Thyroid gland (tissue), 4 donors: ENCODE data around the gene CLCN3.

Experiments
- POLR2A ChIP-seq, 2 donors: fragments of 450-650 bp; IDR thresholded peaks; one replicate each; pipeline ENCODE4 v1.6.1; 2017; ENCODE audit warnings: antibody characterized with exemption in 2 of 2, mild to moderate bottlenecking in 2 of 2, moderate library complexity in 1 of 2
- TF ChIP-seq, protein P1 (sequence below), 6 experiments: fragments of 200-600 bp in 3 of 6; fragments of 450-650 bp in 3 of 6; sonication (generic) in 3 of 6; IDR thresholded peaks; one replicate each; pipeline ENCODE4 v1.5.1; 2016 to 2019; ENCODE audit warnings: antibody characterized with exemption in 6 of 6, mild to moderate bottlenecking in 2 of 6, inconsistent platforms in 1 of 6, moderate library complexity in 1 of 6

DNA sequence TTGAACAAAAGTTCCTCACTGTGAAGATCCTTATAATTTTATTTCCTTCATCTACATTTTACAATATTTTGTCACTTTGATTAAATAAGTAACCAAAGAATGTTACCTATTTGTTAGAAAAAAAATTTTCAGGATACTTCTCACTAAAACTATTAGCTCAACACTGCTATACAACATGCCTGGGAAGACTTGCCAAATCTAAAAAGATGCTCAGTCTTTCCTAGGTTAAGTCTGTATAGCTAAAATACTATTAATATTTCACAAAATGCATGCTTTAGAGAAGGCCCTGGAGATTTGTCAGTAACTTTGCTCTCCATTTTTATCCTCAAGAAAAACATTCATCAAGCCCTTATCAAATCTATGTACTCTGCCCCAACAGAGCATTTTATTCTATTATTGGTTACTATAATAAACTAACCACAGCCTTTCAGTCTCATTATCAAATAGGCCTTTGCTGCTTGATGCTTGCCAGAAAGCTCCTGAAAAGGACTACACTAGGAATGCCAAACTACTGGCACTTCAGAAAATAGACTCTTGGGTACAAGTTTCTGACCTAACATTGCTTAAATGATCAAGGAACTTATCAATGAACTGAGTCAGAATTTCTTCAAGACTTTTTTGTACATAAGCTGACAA lies 25.7 kb upstream of the CLCN3 start:
- TF ChIP-seq, protein P1, sequence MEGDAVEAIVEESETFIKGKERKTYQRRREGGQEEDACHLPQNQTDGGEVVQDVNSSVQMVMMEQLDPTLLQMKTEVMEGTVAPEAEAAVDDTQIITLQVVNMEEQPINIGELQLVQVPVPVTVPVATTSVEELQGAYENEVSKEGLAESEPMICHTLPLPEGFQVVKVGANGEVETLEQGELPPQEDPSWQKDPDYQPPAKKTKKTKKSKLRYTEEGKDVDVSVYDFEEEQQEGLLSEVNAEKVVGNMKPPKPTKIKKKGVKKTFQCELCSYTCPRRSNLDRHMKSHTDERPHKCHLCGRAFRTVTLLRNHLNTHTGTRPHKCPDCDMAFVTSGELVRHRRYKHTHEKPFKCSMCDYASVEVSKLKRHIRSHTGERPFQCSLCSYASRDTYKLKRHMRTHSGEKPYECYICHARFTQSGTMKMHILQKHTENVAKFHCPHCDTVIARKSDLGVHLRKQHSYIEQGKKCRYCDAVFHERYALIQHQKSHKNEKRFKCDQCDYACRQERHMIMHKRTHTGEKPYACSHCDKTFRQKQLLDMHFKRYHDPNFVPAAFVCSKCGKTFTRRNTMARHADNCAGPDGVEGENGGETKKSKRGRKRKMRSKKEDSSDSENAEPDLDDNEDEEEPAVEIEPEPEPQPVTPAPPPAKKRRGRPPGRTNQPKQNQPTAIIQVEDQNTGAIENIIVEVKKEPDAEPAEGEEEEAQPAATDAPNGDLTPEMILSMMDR (IDR thresholded peaks at IDR 0.05): no peak
- no peak for TF ChIP-seq POLR2A (IDR thresholded peaks at IDR 0.05)
